GM12875 (cell line): Measurements from ENCODE around the gene SEC22A.

ENCODE experiments used
- H3K4me3 ChIP-seq: one replicate; pipeline ENCODE4 v1.5.1; 2011; ENCODE audit warnings: low read depth, low read length, control low read depth
- TF ChIP-seq, protein P1 (sequence below): IDR thresholded peaks from 2 replicates; pipeline ENCODE4 v1.5.1; 2011; ENCODE audit warnings: low read depth, mild to moderate bottlenecking, control low read depth, inconsistent platforms, low read length, moderate library complexity, borderline replicate concordance; ENCODE audit not compliant: insufficient read depth

Gene SEC22A

DNA sequence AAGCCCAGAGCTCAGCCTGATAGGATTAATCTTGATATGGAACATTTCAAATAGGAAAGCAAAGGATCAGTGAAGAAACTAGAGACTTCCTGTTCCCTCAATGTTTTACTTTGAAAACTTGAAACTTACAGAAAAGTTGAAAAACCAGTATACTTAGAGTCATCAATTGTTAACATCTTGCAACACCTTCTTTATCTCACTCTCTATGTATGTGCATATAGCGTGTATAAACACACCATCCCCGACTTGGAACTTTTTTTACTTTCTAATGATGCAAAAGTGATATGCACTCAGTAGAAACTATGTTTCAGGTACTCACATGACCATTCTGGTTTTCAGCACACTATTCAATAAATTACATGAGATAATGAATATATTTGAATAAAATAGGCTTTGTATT lies 60.5 kb downstream of the SEC22A start:
- TF ChIP-seq, protein P1, sequence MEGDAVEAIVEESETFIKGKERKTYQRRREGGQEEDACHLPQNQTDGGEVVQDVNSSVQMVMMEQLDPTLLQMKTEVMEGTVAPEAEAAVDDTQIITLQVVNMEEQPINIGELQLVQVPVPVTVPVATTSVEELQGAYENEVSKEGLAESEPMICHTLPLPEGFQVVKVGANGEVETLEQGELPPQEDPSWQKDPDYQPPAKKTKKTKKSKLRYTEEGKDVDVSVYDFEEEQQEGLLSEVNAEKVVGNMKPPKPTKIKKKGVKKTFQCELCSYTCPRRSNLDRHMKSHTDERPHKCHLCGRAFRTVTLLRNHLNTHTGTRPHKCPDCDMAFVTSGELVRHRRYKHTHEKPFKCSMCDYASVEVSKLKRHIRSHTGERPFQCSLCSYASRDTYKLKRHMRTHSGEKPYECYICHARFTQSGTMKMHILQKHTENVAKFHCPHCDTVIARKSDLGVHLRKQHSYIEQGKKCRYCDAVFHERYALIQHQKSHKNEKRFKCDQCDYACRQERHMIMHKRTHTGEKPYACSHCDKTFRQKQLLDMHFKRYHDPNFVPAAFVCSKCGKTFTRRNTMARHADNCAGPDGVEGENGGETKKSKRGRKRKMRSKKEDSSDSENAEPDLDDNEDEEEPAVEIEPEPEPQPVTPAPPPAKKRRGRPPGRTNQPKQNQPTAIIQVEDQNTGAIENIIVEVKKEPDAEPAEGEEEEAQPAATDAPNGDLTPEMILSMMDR: no peak
- no peak overlapping the region for H3K4me3 ChIP-seq

DNA sequence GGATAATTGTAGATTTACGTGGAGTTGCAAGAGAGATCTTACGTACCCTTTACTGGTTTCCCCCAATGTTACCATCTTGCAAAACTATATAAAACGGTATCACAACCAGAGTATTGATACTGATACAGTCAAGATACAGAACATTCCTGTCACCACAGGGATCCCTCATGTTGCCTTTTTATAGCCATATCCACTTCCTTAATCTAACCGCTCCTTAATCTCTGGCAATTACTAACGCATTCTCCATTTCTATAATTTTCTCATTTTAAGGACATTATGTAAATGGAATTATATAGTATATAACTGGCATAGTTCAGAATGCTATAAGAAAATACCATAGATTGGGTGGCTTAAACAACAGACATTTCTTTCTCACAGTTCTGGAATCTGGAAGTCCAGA lies 61.1 kb downstream of the SEC22A start:
- no peak overlapping the region for H3K4me3 ChIP-seq
- TF ChIP-seq, protein P1: no peak

DNA sequence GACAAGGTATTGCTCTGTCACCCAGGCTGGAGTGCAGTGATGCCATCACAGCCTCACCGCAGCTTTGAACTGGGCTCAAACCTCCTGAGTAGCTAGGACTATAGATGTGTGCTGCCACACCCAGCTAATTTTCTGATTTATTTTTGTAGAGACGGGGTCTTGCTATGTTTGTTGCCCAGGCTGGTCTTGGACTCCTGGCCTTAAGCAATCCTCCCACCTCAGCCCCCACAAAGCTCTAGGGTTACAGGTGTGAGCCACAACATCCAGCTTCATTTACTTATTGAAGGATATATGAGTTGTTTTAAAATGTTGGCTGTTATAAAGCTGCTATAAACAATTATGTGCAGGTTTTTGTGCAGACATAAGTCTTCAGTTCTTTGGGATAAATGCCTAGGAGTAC lies 62.2 kb downstream of the SEC22A start:
- H3K4me3 ChIP-seq: no peak overlapping the region
- TF ChIP-seq, protein P1: no peak

DNA sequence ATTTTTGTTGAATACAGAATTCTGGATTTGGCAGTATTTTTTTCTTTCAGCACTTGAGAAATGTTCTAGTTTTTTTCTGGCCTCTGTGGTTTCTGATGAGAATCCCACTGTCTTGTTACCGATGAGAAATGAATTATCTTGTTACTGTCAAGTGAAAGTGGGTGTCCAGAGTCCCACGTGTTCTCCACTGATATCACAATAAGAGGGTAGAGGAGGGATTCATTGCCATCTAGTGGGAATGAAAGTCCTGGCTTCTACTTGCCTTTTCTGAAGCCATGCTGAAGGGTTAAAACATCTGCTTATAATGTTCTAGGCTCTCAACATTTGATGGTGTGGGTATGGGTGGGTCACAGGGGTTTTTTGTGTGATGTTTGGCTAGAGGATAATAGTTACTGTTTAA lies 66.1 kb downstream of the SEC22A start:
- H3K4me3 ChIP-seq: no peak overlapping the region
- TF ChIP-seq, protein P1: no peak

DNA sequence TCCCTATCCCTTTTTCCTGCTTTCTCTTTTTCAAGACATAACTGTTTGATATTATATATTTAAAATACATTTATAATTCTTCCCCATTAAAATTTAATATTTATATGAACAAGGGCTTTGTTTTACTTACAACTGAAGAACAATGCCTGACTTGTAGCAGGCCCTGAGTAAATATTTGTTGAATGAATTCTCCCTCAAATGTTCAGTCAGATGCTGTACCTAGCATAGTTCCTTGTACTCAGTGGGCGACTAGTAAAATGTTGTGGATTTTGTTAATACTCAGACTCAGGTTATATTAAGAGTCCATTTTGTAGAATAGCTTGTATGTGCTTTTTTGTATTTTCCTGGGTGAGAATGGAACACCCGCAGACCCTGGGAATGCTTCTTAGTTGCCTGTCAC lies 69.1 kb downstream of the SEC22A start:
- no peak overlapping the region for H3K4me3 ChIP-seq
- TF ChIP-seq, protein P1: no peak

DNA sequence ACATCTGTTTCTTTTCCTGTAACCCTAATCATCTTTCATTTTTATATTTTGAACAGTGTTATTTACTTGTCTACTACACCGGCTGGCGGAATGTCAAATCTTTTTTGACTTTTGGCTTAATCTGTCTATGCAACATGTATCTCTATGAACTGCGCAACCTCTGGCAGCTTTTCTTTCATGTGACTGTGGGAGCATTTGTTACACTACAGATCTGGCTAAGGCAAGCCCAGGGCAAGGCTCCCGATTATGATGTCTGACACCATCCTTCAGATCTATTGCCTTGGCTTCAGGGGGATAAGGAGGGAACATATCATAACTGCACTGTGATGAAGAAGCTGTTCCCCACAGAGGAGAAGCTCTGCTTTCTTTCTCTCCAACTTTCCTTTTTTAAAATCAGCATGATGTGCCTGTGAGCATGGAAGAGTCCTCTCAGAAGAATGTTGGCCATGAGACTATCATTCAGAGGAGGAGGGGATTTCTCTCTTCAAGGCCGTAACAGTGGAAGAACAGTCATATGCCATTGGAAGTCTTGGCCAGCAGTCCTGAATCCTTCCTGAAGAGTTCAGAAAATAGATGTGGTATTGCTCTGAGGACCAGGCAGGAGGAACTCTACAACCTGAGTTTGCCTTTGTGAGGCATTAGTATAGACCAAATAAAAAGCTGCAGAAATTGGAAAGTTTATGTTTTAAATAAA lies 69.9 kb downstream of the SEC22A start:
- H3K4me3 ChIP-seq: no peak overlapping the region
- TF ChIP-seq, protein P1: no peak

DNA sequence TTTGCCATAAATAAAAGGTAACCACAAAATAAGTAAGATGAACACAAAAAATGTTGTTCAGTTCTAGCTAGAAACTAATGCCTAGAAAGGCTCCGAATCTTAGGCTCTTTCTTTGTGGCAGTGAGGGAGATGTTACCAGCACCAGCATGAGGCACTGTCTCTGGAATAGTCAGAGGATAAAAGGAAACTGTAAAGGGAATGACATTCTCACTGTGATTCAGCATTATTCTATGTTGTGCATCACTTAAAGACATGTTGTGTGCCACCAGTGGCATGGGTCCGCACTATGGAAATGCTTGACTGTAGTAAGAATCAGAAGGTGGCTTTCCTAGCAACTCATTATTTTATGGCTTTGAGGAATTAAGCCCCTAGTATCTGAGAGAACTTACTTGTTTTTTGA lies 70.8 kb downstream of the SEC22A start:
- H3K4me3 ChIP-seq: no peak overlapping the region
- TF ChIP-seq, protein P1: no peak
